ENCODE measurements around the gene TPGS1.
A peak's percentile ranks its signal among the peaks of the same experiment; 100 is the strongest.

The TPGS1 gene

GRCh38 chr19:514166-514663, 6.9 kb downstream of the TPGS1 start:
- no peak for DNase-seq (ENCODE audit: low read depth)
- H3K4me3 ChIP-seq (ENCODE audit: low read length): no peak overlapping the region
- TF ChIP-seq, protein P1, sequence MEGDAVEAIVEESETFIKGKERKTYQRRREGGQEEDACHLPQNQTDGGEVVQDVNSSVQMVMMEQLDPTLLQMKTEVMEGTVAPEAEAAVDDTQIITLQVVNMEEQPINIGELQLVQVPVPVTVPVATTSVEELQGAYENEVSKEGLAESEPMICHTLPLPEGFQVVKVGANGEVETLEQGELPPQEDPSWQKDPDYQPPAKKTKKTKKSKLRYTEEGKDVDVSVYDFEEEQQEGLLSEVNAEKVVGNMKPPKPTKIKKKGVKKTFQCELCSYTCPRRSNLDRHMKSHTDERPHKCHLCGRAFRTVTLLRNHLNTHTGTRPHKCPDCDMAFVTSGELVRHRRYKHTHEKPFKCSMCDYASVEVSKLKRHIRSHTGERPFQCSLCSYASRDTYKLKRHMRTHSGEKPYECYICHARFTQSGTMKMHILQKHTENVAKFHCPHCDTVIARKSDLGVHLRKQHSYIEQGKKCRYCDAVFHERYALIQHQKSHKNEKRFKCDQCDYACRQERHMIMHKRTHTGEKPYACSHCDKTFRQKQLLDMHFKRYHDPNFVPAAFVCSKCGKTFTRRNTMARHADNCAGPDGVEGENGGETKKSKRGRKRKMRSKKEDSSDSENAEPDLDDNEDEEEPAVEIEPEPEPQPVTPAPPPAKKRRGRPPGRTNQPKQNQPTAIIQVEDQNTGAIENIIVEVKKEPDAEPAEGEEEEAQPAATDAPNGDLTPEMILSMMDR (IDR thresholded peaks at IDR 0.05; ENCODE audit: insufficient read depth, low read depth, low read length, missing control alignments): no peak

DNA sequence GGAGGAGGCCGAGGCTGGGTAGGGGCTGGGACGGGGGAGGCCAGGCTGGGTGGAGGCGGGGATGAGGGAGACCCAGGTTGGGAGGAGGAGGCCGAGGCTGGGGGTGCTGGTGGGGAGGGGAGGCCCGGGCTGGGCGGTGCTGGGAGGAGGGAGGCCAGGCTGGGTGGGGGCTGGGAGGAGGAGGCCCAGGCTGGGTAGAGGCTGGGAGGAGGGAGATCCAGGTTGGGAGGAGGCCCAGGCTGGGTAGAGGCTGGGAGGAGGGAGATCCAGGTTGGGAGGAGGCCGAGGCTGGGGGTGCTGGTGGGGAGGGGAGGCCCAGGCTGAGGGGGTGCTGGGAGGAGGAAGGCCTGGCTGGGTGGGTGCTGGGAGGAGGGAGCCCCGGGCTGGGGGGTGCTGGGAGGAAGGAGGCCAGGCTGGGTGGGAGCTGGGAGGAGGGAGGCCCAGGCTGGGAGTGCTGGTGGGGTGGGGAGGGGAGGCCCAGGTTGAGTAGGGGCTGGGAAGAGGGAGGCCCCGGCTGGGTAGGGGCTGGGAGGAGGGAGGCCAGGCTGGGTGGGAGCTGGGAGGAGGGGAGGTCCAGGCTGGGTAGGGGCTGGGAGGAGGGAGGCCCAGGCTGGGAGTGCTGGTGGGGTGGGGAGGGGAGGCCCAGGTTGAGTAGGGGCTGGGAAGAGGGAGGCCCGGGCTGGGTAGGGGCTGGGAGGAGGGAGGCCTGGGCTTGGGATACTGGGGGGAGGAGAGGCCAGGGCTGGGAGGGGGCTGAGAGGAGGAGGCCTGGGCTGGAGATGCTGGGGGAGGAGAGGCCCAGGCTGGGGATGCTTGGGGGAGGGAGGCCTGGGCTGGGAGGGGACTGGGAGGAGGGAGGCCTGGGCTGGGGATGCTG, 10.7 kb downstream of the TPGS1 start:
- DNase-seq (ENCODE audit: low read depth): no peak

DNA sequence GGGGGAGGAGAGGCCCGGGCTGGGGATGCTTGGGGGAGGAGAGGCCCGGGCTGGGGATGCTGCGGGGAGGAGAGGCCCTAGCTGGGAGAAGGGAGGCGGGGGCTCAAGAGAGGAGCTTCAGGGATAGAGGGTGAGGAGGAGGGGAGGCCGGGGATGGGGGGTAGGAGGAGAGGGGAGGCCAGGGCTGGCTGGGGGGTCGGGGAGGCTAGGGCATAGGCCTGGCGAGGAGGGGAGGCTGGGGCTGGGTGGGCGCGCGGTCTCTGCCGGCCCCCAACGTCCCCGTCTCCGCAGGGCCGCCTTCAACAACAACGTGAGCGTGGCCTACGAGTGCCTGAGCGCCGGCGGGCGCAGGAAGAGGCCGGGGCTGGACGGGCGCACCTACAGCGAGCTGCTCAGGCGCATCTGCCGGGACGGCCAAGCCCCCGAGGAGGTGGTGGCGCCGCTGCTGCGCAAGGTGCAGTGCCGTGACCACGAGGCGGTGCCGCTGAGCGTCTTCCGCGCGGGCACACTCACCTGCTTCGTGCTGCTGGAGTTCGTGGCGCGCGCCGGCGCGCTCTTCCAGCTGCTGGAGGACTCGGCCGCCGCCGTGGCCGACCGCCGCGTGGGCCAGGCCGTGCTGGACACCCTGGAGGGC, 11.4 kb downstream of the TPGS1 start:
- TF ChIP-seq, protein P1 (IDR thresholded peaks at IDR 0.05; ENCODE audit: insufficient read depth, low read depth, low read length, missing control alignments): peak; percentile 17
- DNase-seq (ENCODE audit: low read depth): peak; percentile 43
- no peak overlapping the region for H3K4me3 ChIP-seq (ENCODE audit: low read length)

More for the DNA sequence above, 10.7 kb downstream of the TPGS1 start:
- no peak overlapping the region for H3K4me3 ChIP-seq (ENCODE audit: low read length)
- TF ChIP-seq, protein P1 (IDR thresholded peaks at IDR 0.05; ENCODE audit: insufficient read depth, low read depth, low read length, missing control alignments): no peak

DNA sequence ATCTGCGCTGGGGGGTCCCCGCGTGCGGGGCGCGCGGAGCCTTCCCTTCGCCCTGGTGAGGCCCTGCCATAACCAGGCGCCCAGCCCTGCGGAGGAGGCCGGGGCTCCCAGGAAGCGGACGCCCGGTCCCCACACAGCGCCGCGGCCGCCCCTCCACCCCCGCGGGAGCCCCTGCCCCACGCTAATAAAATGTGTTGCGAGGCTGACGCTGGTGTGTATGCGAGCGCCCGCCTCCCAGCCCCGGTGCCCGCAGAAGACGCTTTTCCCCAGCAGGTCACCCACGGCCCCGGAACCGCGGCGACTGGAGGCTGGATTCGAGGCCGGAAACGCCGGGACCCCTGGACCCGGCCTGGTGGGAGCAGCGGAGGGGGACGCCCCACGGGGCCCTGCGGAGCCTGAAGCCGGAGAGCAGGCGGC, 12.2 kb downstream of the TPGS1 start:
- no peak overlapping the region for H3K4me3 ChIP-seq (ENCODE audit: low read length)
- TF ChIP-seq, protein P1 (IDR thresholded peaks at IDR 0.05; ENCODE audit: insufficient read depth, low read depth, low read length, missing control alignments): no peak
- DNase-seq (ENCODE audit: low read depth): no peak

- DNase-seq (ENCODE audit: low read depth): no peak
- TF ChIP-seq, protein P1 (IDR thresholded peaks at IDR 0.05; ENCODE audit: insufficient read depth, low read depth, low read length, missing control alignments): no peak
- H3K4me3 ChIP-seq (ENCODE audit: low read length): no peak overlapping the region
Measured at GRCh38 chr19:522726-523125, 15.4 kb downstream of the TPGS1 start.

- H3K4me3 ChIP-seq (ENCODE audit: low read length): no peak overlapping the region
- TF ChIP-seq, protein P1 (IDR thresholded peaks at IDR 0.05; ENCODE audit: insufficient read depth, low read depth, low read length, missing control alignments): no peak
- no peak for DNase-seq (ENCODE audit: low read depth)
Measured at GRCh38 chr19:524062-524674, 16.9 kb downstream of the TPGS1 start.

Measured in epithelial cell of esophagus (primary cell).